NCI-H146 treated with DMSO at 0.1 percent for 48 hours (cell line): ENCODE data around the gene PRKAG3.
"Not testable (repeated sequence)": the region's sequence is repeated elsewhere in the genome, so short reads cannot be mapped to it uniquely, and the experiment has no call there.

ENCODE experiments used
- DNase-seq: peaks from one replicate; lab custom pipeline; 2025; ENCODE audit not compliant: unreplicated experiment; lab: John Stamatoyannopoulos, UW

Gene PRKAG3

GRCh38 chr2:218844334-218844733 is 12.7 kb upstream of the PRKAG3 start:
- not testable (repeated sequence) for DNase-seq

GRCh38 chr2:218839888-218840287 is 8.3 kb upstream of the PRKAG3 start:
- DNase-seq = no peak

GRCh38 chr2:218839430-218839829 is 7.8 kb upstream of the PRKAG3 start:
- no peak for DNase-seq

- no peak for DNase-seq
Observed at GRCh38 chr2:218837495-218837894, 5.9 kb upstream of the PRKAG3 start.

GRCh38 chr2:218834685-218835084 is 3.1 kb upstream of the PRKAG3 start:
- peak; percentile 26 for DNase-seq

- no peak for DNase-seq
Observed at GRCh38 chr2:218833023-218833609, 1.5 kb upstream of the PRKAG3 start.

GRCh38 chr2:218832520-218832919 is 917 bp upstream of the PRKAG3 start:
- no peak for DNase-seq

GRCh38 chr2:218832081-218832480 is 478 bp upstream of the PRKAG3 start:
- DNase-seq = no peak

- DNase-seq = no peak
Observed at GRCh38 chr2:218830526-218831306, 887 bp downstream of the PRKAG3 start.

GRCh38 chr2:218829868-218830451 is 1.6 kb downstream of the PRKAG3 start:
- peak; percentile 34 for DNase-seq

GRCh38 chr2:218828477-218828778 is 3.2 kb downstream of the PRKAG3 start:
- DNase-seq = no peak

- DNase-seq = no peak
Observed at GRCh38 chr2:218827701-218828476, 3.7 kb downstream of the PRKAG3 start.

- DNase-seq = no peak
Observed at GRCh38 chr2:218826791-218827190, 4.8 kb downstream of the PRKAG3 start.

- no peak for DNase-seq
Observed at GRCh38 chr2:218824004-218824403, 7.6 kb downstream of the PRKAG3 start.

GRCh38 chr2:218823196-218823855 is 8.3 kb downstream of the PRKAG3 start:
- DNase-seq = no peak

- no peak for DNase-seq
Observed at GRCh38 chr2:218822622-218823021, 9.0 kb downstream of the PRKAG3 start.

- DNase-seq = no peak
Observed at GRCh38 chr2:218821605-218822211, 9.9 kb downstream of the PRKAG3 start.

GRCh38 chr2:218820746-218821369 is 10.7 kb downstream of the PRKAG3 start:
- DNase-seq = no peak

- no peak for DNase-seq
Observed at GRCh38 chr2:218819093-218819492, 12.5 kb downstream of the PRKAG3 start.

- DNase-seq = no peak
Observed at GRCh38 chr2:218816561-218817011, 15.0 kb downstream of the PRKAG3 start.
